Measurements from ENCODE around the gene PRSS12.

GRCh38 chr4:118279920-118280432 is 72.8 kb downstream of the PRSS12 start:
- TF ChIP-seq CTCF (IDR thresholded peaks at IDR 0.05) (no peak), POLR2A (IDR thresholded peaks at IDR 0.05) (no peak), POLR2AphosphoS5 (IDR thresholded peaks at IDR 0.05; ENCODE audit: insufficient read depth in 1 of 2, low read depth in 1 of 2) (no peak)

Measured in vagina (tissue), 2 donors.